ENCODE measurements around the gene SS18L1.

SS18L1 gene

GRCh38 chr20:62226707-62227590, 83.4 kb downstream of the SS18L1 start:
- no peak for DNase-seq (ENCODE audit: low read depth in 2 of 2)

- DNase-seq (ENCODE audit: low read depth in 2 of 2) = no peak
Observed at GRCh38 chr20:62227591-62227976, 84.0 kb downstream of the SS18L1 start.

GRCh38 chr20:62227977-62228958, 84.7 kb downstream of the SS18L1 start:
- no peak for DNase-seq (ENCODE audit: low read depth in 2 of 2)

- DNase-seq (ENCODE audit: low read depth in 2 of 2) = no peak
Observed at GRCh38 chr20:62228982-62229545, 85.5 kb downstream of the SS18L1 start.

- no peak for DNase-seq (ENCODE audit: low read depth in 2 of 2)
Observed at GRCh38 chr20:62229667-62230066, 86.1 kb downstream of the SS18L1 start.

GRCh38 chr20:62230276-62230675, 86.7 kb downstream of the SS18L1 start:
- no peak for DNase-seq (ENCODE audit: low read depth in 2 of 2)

GRCh38 chr20:62230696-62231095, 87.1 kb downstream of the SS18L1 start:
- DNase-seq (ENCODE audit: low read depth in 2 of 2) = no peak

GRCh38 chr20:62231292-62231691, 87.7 kb downstream of the SS18L1 start:
- no peak for DNase-seq (ENCODE audit: low read depth in 2 of 2)
